ENCODE data around the gene DIPK2B.

DIPK2B gene

DNA sequence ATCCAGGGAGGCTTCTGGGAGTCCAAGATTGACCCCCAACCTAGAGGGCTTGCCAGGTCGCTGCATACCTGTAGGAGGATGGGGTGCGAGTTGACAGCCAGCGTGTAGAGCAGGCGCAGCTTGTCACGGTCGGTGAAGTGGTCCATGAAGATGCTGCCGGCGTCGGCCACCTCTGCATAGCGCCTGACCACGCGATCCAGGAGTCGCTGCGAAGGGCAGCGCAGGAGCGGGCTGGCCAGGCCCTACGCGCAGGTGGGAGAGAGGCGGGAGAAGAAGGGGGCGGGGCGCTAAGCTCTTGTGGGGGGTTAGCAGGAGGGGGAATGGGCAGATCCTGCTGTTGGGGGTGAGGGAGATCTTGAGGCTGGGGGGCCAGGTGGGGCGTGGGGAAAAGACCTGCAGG, 43.0 kb downstream of the DIPK2B start:
- no peak for DNase-seq (ENCODE audit: extremely low read depth, insufficient read length)
- TF ChIP-seq, protein P1, sequence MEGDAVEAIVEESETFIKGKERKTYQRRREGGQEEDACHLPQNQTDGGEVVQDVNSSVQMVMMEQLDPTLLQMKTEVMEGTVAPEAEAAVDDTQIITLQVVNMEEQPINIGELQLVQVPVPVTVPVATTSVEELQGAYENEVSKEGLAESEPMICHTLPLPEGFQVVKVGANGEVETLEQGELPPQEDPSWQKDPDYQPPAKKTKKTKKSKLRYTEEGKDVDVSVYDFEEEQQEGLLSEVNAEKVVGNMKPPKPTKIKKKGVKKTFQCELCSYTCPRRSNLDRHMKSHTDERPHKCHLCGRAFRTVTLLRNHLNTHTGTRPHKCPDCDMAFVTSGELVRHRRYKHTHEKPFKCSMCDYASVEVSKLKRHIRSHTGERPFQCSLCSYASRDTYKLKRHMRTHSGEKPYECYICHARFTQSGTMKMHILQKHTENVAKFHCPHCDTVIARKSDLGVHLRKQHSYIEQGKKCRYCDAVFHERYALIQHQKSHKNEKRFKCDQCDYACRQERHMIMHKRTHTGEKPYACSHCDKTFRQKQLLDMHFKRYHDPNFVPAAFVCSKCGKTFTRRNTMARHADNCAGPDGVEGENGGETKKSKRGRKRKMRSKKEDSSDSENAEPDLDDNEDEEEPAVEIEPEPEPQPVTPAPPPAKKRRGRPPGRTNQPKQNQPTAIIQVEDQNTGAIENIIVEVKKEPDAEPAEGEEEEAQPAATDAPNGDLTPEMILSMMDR (IDR thresholded peaks at IDR 0.05; ENCODE audit: insufficient read depth, low read length, poor library complexity, severe bottlenecking), result no peak
- Histone ChIP-seq H3K36me3 (ENCODE audit: control insufficient read depth, insufficient read depth, low read length) (no peaks in the 10 kb centered on the region), H3K4me3 (replicated peaks; ENCODE audit: low read depth, low read length) (no peak overlapping the region), H3K27me3 (replicated peaks; ENCODE audit: control insufficient read depth, insufficient read depth, low read length) (no peaks in the 10 kb centered on the region)

GRCh38 chrX:45154462-45154861, 46.2 kb downstream of the DIPK2B start:
- Histone ChIP-seq H3K36me3 (ENCODE audit: control insufficient read depth, insufficient read depth, low read length) (no peaks in the 10 kb centered on the region), H3K27me3 (replicated peaks; ENCODE audit: control insufficient read depth, insufficient read depth, low read length) (no peaks in the 10 kb centered on the region), H3K4me3 (replicated peaks; ENCODE audit: low read depth, low read length) (no peak overlapping the region)
- DNase-seq (ENCODE audit: extremely low read depth, insufficient read length), result no peak
- TF ChIP-seq, protein P1 (IDR thresholded peaks at IDR 0.05; ENCODE audit: insufficient read depth, low read length, poor library complexity, severe bottlenecking), result no peak

GRCh38 chrX:45154033-45154360, 46.7 kb downstream of the DIPK2B start:
- no peak for DNase-seq (ENCODE audit: extremely low read depth, insufficient read length)
- TF ChIP-seq, protein P1 (IDR thresholded peaks at IDR 0.05; ENCODE audit: insufficient read depth, low read length, poor library complexity, severe bottlenecking), result no peak

More at GRCh38 chrX:45154033-45154360, 46.7 kb downstream of the DIPK2B start:
- Histone ChIP-seq H3K4me3 (replicated peaks; ENCODE audit: low read depth, low read length) (no peak overlapping the region), H3K36me3 (ENCODE audit: control insufficient read depth, insufficient read depth, low read length) (no peaks in the 10 kb centered on the region), H3K27me3 (replicated peaks; ENCODE audit: control insufficient read depth, insufficient read depth, low read length) (no peaks in the 10 kb centered on the region)

All from GM06990 (cell line).